Right lobe of liver (tissue), 4 donors: ENCODE measurements around the gene NSD1.

Experiments used
- POLR2A ChIP-seq: fragments of 450-650 bp; IDR thresholded peaks from one replicate; pipeline ENCODE4 v1.6.1; 2017; ENCODE audit warnings: antibody characterized with exemption, mild to moderate bottlenecking
- TF ChIP-seq, protein P1 (sequence below), 4 donors: fragments of 200-600 bp in 3 of 4; fragments of 450-650 bp in 1 of 4; IDR thresholded peaks; one replicate each; pipeline versions ENCODE4 v1.5.1 to v1.8.0; 2016 to 2022; ENCODE audit warnings: antibody characterized with exemption in 4 of 4, mild to moderate bottlenecking in 2 of 4
- donor health status: DM: no; HTN: no; CAD: no.
- donor health status: DM: no; HTN: no; CAD: no.
- donor health status: DM: no; HTN: yes; CAD: no.

DNA sequence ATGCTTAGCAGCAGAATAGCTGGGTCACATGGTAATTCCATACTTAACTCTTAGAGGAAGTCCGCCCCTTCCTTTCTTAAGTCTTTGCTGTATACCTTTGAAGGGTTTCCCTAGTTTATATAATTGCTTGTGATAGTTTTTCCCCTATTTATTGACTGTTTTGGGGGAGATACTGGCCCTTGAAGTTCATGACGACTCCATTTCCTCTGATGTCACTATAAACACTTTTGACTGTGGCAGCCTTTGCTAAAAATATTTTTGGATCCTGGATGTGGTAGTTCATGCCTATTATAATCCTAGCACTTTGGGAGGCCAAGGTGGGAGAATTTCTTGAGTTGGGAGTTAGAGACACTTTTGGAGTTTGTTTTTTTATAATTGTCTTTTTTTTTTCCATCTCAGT is 38.4 kb downstream of the NSD1 start:
- TF ChIP-seq, protein P1, sequence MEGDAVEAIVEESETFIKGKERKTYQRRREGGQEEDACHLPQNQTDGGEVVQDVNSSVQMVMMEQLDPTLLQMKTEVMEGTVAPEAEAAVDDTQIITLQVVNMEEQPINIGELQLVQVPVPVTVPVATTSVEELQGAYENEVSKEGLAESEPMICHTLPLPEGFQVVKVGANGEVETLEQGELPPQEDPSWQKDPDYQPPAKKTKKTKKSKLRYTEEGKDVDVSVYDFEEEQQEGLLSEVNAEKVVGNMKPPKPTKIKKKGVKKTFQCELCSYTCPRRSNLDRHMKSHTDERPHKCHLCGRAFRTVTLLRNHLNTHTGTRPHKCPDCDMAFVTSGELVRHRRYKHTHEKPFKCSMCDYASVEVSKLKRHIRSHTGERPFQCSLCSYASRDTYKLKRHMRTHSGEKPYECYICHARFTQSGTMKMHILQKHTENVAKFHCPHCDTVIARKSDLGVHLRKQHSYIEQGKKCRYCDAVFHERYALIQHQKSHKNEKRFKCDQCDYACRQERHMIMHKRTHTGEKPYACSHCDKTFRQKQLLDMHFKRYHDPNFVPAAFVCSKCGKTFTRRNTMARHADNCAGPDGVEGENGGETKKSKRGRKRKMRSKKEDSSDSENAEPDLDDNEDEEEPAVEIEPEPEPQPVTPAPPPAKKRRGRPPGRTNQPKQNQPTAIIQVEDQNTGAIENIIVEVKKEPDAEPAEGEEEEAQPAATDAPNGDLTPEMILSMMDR (IDR thresholded peaks at IDR 0.05) = no peak
- no peak for TF ChIP-seq POLR2A
